Thymus (tissue), 11 donors: Measurements from ENCODE around the gene HPCAL1. TPM values are rescaled to one million over a fixed set of nuclear protein-coding genes. Genes with fewer than 3 reads are reported as not detected.

Source experiments
- DNase-seq, 9 donors: peaks; one replicate each; pipeline ENCODE4 v3.0.0-alpha.2; 2013; ENCODE audit warnings: low spot score in 9 of 9, low read depth in 6 of 9, missing footprints in 1 of 9
- H3K27ac ChIP-seq, 2 donors: one replicate each; pipeline ENCODE4 v1.5.1; 2013; ENCODE audit warnings: control low read depth in 1 of 2, low read depth in 1 of 2, low read length in 1 of 2, mild to moderate bottlenecking in 1 of 2, moderate library complexity in 1 of 2
- H3K27me3 ChIP-seq, 2 donors: one replicate each; pipeline ENCODE4 v1.5.1; 2013; ENCODE audit warnings: low read length in 1 of 2; ENCODE audit not compliant: control insufficient read depth in 2 of 2, insufficient read depth in 1 of 2
- H3K36me3 ChIP-seq, 2 donors: one replicate each; pipeline ENCODE4 v1.5.1; 2013; ENCODE audit warnings: low read length in 1 of 2, mild to moderate bottlenecking in 1 of 2, moderate library complexity in 1 of 2; ENCODE audit not compliant: control insufficient read depth in 2 of 2, insufficient read depth in 2 of 2
- H3K4me1 ChIP-seq, 2 donors: one replicate each; pipeline ENCODE4 v1.5.1; 2013; ENCODE audit warnings: low read length in 2 of 2; ENCODE audit not compliant: control insufficient read depth in 2 of 2, insufficient read depth in 2 of 2
- H3K4me3 ChIP-seq, 2 donors: one replicate each; pipeline ENCODE4 v1.5.1; 2013; ENCODE audit warnings: low read length in 2 of 2, control low read depth in 1 of 2, mild to moderate bottlenecking in 1 of 2
- H3K9me3 ChIP-seq, 2 donors: one replicate each; pipeline ENCODE4 v1.5.1; 2013; ENCODE audit warnings: low read length in 1 of 2, mild to moderate bottlenecking in 1 of 2; ENCODE audit not compliant: control insufficient read depth in 2 of 2, insufficient read depth in 1 of 2
- WGBS: extraction: QIAGEN DNeasy Blood & Tissue Kit; methylation state at CpG from one replicate; pipeline ENCODE4 v1.1.7; 2013; 5-methylcytosine and 5-hydroxymethylcytosine counted together
- polyA plus RNA-seq: library from polyadenylated mRNA; stranded (reverse); fragments of 200-250 nt; gene quantifications from one replicate; pipeline ENCODE4 v1.2.3, GENCODE V29; 2013
- total RNA-seq: library from RNA; stranded (reverse); fragments of 120-200 nt; gene quantifications from one replicate; pipeline ENCODE4 v1.2.4, GENCODE V29; 2013
- donor health status: healthy.

The HPCAL1 gene
- total and polyA plus RNA-seq, 2 donors = 12.6 to 47.9 TPM

GRCh38 chr2:10404324-10405143, 101.8 kb downstream of the HPCAL1 start:
- Histone ChIP-seq H3K27me3 (no peaks in the 10 kb centered on the region), H3K4me3 (no peak overlapping the region), H3K9me3 (peaks cover 0 to 7% of the 10 kb centered on the region in 2 donors), H3K27ac (no peak overlapping the region), H3K4me1 (peaks cover 36 to 42% of the 10 kb centered on the region in 2 donors), H3K36me3 (peaks cover 0 to 2% of the 10 kb centered on the region in 2 donors)
- no peak for DNase-seq
- WGBS = 97% methylated on average over 20 of the region's 20 CpGs

GRCh38 chr2:10405448-10405847, 102.7 kb downstream of the HPCAL1 start:
- DNase-seq = no peak
- 96% methylated on average over 13 of the region's 13 CpGs for WGBS
- Histone ChIP-seq H3K4me3 (no peak overlapping the region), H3K9me3 (peaks cover 0 to 7% of the 10 kb centered on the region in 2 donors), H3K27me3 (no peaks in the 10 kb centered on the region), H3K4me1 (peaks cover 45 to 48% of the 10 kb centered on the region in 2 donors), H3K36me3 (peaks cover 0 to 2% of the 10 kb centered on the region in 2 donors), H3K27ac (no peak overlapping the region)

DNA sequence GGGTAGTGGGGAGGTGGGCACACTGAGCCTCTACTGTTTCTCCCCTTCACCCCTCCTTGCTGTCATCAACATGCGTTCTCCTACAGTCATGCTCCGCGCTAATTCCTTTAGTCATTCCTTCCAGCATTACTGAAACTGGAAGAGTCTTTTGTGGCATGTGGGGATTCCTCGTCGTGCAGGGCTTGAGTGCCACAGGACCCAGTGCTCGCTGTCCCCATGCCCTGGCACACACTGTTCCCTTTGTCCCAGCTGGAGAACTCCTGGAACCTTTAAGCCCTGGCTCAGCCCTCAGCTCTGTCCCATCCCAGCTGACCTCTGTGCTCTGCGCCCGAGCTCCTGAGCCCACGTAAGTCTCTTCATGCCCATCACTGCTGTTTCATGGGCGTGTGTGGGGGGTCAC, 103.3 kb downstream of the HPCAL1 start:
- Histone ChIP-seq H3K4me1 (peaks cover 50 to 51% of the 10 kb centered on the region in 2 donors), H3K27me3 (no peaks in the 10 kb centered on the region), H3K27ac (no peak overlapping the region), H3K36me3 (peaks cover 0 to 2% of the 10 kb centered on the region in 2 donors), H3K4me3 (no peak overlapping the region), H3K9me3 (peaks cover 0 to 7% of the 10 kb centered on the region in 2 donors)
- DNase-seq = no peak
- 92% methylated on average over 10 of the region's 10 CpGs for WGBS

DNA sequence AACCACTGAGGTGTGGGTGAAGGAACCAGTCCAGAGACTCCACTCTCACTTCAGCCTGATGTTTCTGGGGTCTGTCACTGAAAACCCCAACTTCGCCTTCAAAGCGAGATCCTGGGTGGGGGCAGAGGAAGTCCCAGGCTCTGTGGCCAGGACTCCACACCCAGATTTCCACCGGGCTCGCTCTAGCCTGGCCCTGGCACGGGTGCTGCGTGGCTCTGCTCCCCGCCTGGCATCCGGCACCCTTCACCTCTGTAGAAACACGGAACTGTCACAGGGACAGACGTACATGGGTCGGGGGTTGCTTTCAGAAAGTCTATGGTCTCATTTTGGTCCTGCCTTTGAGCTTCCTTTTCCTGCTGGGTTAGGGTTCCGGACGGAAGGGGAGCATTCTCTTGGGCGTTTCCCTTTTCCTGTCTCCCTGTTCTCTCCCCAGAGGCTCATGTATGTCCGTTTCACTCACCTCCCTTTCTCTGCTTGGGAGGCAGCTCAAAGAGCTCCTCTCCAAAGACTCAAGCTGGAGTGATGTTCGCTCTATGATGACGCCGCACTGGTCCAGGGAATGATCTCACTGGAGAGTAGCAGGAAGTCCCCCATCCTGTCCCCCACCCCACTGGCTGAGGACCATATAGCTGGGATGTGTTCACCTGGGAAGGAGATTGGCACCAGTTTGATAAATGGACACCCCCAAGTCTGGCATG, 103.9 kb downstream of the HPCAL1 start:
- H3K4me1 ChIP-seq = peaks cover 52 to 53% of the 10 kb centered on the region in 2 donors
- no peaks in the 10 kb centered on the region for H3K27me3 ChIP-seq
- peaks cover 0 to 7% of the 10 kb centered on the region in 2 donors for H3K9me3 ChIP-seq
- no peak overlapping the region for H3K4me3 ChIP-seq
- no peak for DNase-seq
- peak overlapping the region in 1 of 2 donors; percentile 77 for H3K27ac ChIP-seq
- 94% methylated on average over 18 of the region's 18 CpGs for WGBS
- H3K36me3 ChIP-seq = no peaks in the 10 kb centered on the region

- H3K36me3 ChIP-seq = no peaks in the 10 kb centered on the region
- peaks cover 0 to 10% of the 10 kb centered on the region in 2 donors for H3K9me3 ChIP-seq
- 46% methylated on average over 4 of the region's 4 CpGs for WGBS
- peak overlapping the region; percentile 73 to 77 for H3K27ac ChIP-seq
- H3K27me3 ChIP-seq = no peaks in the 10 kb centered on the region
- H3K4me3 ChIP-seq = no peak overlapping the region
- H3K4me1 ChIP-seq = peaks cover 52 to 53% of the 10 kb centered on the region in 2 donors
- DNase-seq = peak in 4 of 9 donors; percentile 30 to 64 (median 52)
These were observed 104.7 kb downstream of the HPCAL1 start for GRCh38 chr2:10407432-10407831.

DNA sequence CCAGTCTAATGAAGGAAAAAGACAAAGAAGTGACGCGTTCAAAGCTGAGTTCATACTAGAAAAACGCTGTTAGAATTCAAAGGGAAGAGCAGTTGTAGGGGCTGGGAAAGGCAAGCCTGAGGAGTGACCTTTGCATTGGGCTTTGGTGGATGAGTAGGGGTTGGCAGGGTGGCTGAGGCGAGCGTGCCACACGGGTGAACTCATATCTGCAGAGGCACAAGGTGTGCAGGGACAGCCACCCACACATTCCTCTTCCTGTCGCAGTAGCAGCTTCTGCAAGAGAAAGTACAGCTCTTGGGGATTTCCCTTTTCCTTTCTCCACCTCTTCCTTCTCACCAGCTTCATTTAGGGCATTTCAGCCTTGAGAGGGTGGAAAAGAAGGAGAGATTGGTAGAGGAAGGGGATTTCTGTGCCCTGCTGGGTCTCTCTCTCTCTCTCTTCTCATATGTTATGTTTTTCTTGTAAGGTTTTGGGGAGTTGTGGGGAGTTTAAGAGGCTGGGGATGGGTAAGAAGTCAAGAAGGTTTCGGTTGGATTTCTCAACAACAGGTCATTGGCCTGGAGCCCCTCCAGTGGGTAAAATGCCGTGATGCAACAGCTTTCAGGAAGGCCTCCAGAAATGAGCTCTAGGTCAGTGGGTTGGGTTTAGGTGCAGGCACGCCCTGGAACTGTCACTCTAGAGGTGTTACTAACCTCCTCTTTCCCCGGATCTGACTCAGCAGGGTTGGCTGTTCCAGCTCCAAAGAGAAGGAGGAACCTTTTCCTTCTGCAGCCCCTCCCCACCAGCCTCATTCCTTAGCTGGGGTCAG, 105.3 kb downstream of the HPCAL1 start:
- H3K4me1 ChIP-seq = peaks cover 52 to 59% of the 10 kb centered on the region in 2 donors
- peak in 5 of 9 donors; percentile 38 to 68 (median 52) for DNase-seq
- H3K27ac ChIP-seq = peak overlapping the region; percentile 73 to 83
- H3K9me3 ChIP-seq = peaks cover 0 to 11% of the 10 kb centered on the region in 2 donors
- H3K27me3 ChIP-seq = no peaks in the 10 kb centered on the region
- WGBS = 42% methylated on average over 11 of the region's 11 CpGs
- H3K36me3 ChIP-seq = no peaks in the 10 kb centered on the region
- H3K4me3 ChIP-seq = no peak overlapping the region

- Histone ChIP-seq H3K4me1 (peaks cover 52 to 63% of the 10 kb centered on the region in 2 donors), H3K27me3 (no peaks in the 10 kb centered on the region), H3K4me3 (peak overlapping the region in 1 of 2 donors; percentile 17), H3K9me3 (peaks cover 0 to 11% of the 10 kb centered on the region in 2 donors), H3K36me3 (no peaks in the 10 kb centered on the region), H3K27ac (peak overlapping the region; percentile 12 to 83)
- DNase-seq = peak; percentile 65 to 92 (median 85)
- WGBS = 28% methylated on average over 24 of the region's 24 CpGs
These were observed 106.2 kb downstream of the HPCAL1 start for GRCh38 chr2:10408649-10409579.
